Neutrophil (primary cell): Measurements from ENCODE around the gene NAIF1.
"Not testable (repeated sequence)": the region's sequence is repeated elsewhere in the genome, so short reads cannot be mapped to it uniquely, and the experiment has no call there.

Source experiments
- H3K27ac ChIP-seq: fragments of 200-600 bp; sonication (generic); 2 replicates; pipeline ENCODE4 v1.5.1; 2016; ENCODE audit warnings: mild to moderate bottlenecking, moderate library complexity
- H3K27me3 ChIP-seq: fragments of 200-600 bp; sonication (generic); 2 replicates; pipeline ENCODE4 v1.6.0; 2016; ENCODE audit warnings: mild to moderate bottlenecking
- H3K36me3 ChIP-seq: fragments of 200-600 bp; sonication (generic); 2 replicates; pipeline ENCODE4 v1.5.1; 2017
- H3K4me1 ChIP-seq, 2 experiments: fragments of 200-600 bp in 1 of 2; sonication (generic) in 1 of 2; 1 replicate in 1 of 2; 2 replicates in 1 of 2; pipeline versions ENCODE4 v1.5.1 to v1.6.1; 2013 to 2016; ENCODE audit warnings: low read depth in 1 of 2, low read length in 1 of 2, mild to moderate bottlenecking in 1 of 2, moderate library complexity in 1 of 2; ENCODE audit not compliant: control insufficient read depth in 1 of 2, insufficient read depth in 1 of 2
- H3K4me3 ChIP-seq, 2 experiments: fragments of 200-600 bp in 1 of 2; sonication (generic) in 1 of 2; 1 replicate in 1 of 2; 2 replicates in 1 of 2; pipeline ENCODE4 v1.5.1; 2013 to 2016; ENCODE audit warnings: low read depth in 1 of 2, low read length in 1 of 2, mild to moderate bottlenecking in 1 of 2, moderate library complexity in 1 of 2
- H3K9me3 ChIP-seq: fragments of 200-600 bp; sonication (generic); 2 replicates; pipeline ENCODE4 v1.5.1; 2016
- CTCF ChIP-seq: fragments of 200-600 bp; sonication (generic); IDR thresholded peaks from 2 replicates; pipeline ENCODE4 v1.5.1; 2016; ENCODE audit warnings: antibody characterized with exemption

NAIF1 gene

GRCh38 chr9:128051932-128052709 lies 15.0 kb downstream of the NAIF1 start:
- Histone ChIP-seq H3K4me1 (peaks cover 28 to 30% of the 10 kb centered on the region in 2 experiments), H3K9me3 (no peaks in the 10 kb centered on the region), H3K36me3 (no peaks in the 10 kb centered on the region), H3K4me3 (no peak overlapping the region), H3K27ac (no peak overlapping the region), H3K27me3 (no peaks in the 10 kb centered on the region)
- TF ChIP-seq CTCF = no peak

- no peaks in the 10 kb centered on the region for H3K27me3 ChIP-seq
- H3K27ac ChIP-seq = no peak overlapping the region
- H3K4me3 ChIP-seq = no peak overlapping the region
- H3K4me1 ChIP-seq = peaks cover 20 to 21% of the 10 kb centered on the region in 2 experiments
- H3K36me3 ChIP-seq = no peaks in the 10 kb centered on the region
- H3K9me3 ChIP-seq = no peaks in the 10 kb centered on the region
- no peak for TF ChIP-seq CTCF
Measured at GRCh38 chr9:128049843-128050242, 17.3 kb downstream of the NAIF1 start.

GRCh38 chr9:128048663-128049062 lies 18.5 kb downstream of the NAIF1 start:
- Histone ChIP-seq H3K9me3 (no peaks in the 10 kb centered on the region), H3K4me1 (peaks cover 9 to 10% of the 10 kb centered on the region in 2 experiments), H3K27me3 (no peaks in the 10 kb centered on the region), H3K27ac (no peak overlapping the region), H3K36me3 (no peaks in the 10 kb centered on the region), H3K4me3 (no peak overlapping the region)
- no peak for TF ChIP-seq CTCF

GRCh38 chr9:128047231-128047630 lies 19.9 kb downstream of the NAIF1 start:
- H3K27ac ChIP-seq = no peak overlapping the region
- no peak overlapping the region for H3K4me3 ChIP-seq
- H3K27me3 ChIP-seq = no peaks in the 10 kb centered on the region
- H3K36me3 ChIP-seq = no peaks in the 10 kb centered on the region
- H3K9me3 ChIP-seq = no peaks in the 10 kb centered on the region
- no peaks in the 10 kb centered on the region for H3K4me1 ChIP-seq
- no peak for TF ChIP-seq CTCF

- Histone ChIP-seq H3K36me3 (no peaks in the 10 kb centered on the region), H3K4me1 (no peaks in the 10 kb centered on the region), H3K9me3 (no peaks in the 10 kb centered on the region), H3K27ac (no peak overlapping the region), H3K4me3 (no peak overlapping the region), H3K27me3 (no peaks in the 10 kb centered on the region)
- no peak for TF ChIP-seq CTCF
Measured at GRCh38 chr9:128045831-128046230, 21.3 kb downstream of the NAIF1 start.

- H3K4me1 ChIP-seq, H3K4me3 ChIP-seq, H3K9me3 ChIP-seq, H3K36me3 ChIP-seq, H3K27me3 ChIP-seq, H3K27ac ChIP-seq: not testable (repeated sequence)
Measured at GRCh38 chr9:128045409-128045808, 21.7 kb downstream of the NAIF1 start.
